ENCODE measurements around the gene KRCC1.

DNA sequence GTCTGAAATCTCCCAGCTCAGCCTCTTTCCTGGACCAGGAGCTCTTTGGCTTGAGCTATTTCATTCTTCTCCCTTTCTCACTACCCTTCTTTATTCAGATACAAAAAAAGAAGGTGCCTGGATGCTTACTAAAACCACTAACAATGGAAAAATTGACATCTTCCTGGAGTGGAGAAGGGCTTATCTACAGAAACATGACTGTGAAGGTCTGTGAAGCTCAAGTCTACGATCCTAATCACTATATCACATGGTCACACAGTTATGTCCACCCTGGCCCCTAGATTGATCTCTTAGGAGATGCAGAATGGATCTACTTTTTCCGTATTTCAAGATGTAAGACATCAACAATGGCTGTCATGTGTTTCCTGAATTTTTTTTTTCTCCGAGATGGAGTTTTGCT is 5.7 kb upstream of the KRCC1 start:
- TF ChIP-seq, protein P1, sequence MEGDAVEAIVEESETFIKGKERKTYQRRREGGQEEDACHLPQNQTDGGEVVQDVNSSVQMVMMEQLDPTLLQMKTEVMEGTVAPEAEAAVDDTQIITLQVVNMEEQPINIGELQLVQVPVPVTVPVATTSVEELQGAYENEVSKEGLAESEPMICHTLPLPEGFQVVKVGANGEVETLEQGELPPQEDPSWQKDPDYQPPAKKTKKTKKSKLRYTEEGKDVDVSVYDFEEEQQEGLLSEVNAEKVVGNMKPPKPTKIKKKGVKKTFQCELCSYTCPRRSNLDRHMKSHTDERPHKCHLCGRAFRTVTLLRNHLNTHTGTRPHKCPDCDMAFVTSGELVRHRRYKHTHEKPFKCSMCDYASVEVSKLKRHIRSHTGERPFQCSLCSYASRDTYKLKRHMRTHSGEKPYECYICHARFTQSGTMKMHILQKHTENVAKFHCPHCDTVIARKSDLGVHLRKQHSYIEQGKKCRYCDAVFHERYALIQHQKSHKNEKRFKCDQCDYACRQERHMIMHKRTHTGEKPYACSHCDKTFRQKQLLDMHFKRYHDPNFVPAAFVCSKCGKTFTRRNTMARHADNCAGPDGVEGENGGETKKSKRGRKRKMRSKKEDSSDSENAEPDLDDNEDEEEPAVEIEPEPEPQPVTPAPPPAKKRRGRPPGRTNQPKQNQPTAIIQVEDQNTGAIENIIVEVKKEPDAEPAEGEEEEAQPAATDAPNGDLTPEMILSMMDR (IDR thresholded peaks at IDR 0.05), result no peak
- TF ChIP-seq POLR2A (IDR thresholded peaks at IDR 0.05), result no peak
